HG03060 (cell line): Measurements from ENCODE around the gene RPSA.
"Not testable (repeated sequence)": the region's sequence is repeated elsewhere in the genome, so short reads cannot be mapped to it uniquely, and the experiment has no call there.

Experiments
- ATAC-seq: cut with Tn5 transposase; IDR thresholded peaks from one replicate; pipeline ENCODE4 v1.9.1; 2021; ENCODE audit warnings: low read depth, moderate number of reproducible peaks; ENCODE audit not compliant: unreplicated experiment

RPSA gene

GRCh38 chr3:39388153-39388552 is 18.4 kb upstream of the RPSA start:
- ATAC-seq, result no peak

- ATAC-seq, result peak; percentile 87
Measured at GRCh38 chr3:39388741-39389248, 17.7 kb upstream of the RPSA start.

- ATAC-seq, result no peak
Measured at GRCh38 chr3:39390181-39390580, 16.3 kb upstream of the RPSA start.

GRCh38 chr3:39396690-39397089 is 9.8 kb upstream of the RPSA start:
- ATAC-seq, result no peak

- no peak for ATAC-seq
Measured at GRCh38 chr3:39398700-39399099, 7.8 kb upstream of the RPSA start.

GRCh38 chr3:39401983-39402382 is 4.5 kb upstream of the RPSA start:
- ATAC-seq, result no peak

- no peak for ATAC-seq
Measured at GRCh38 chr3:39404943-39405686, 1.4 kb upstream of the RPSA start.

GRCh38 chr3:39405687-39406367 is 693 bp upstream of the RPSA start:
- no peak for ATAC-seq

- ATAC-seq, result no peak
Measured at GRCh38 chr3:39407259-39407629, 724 bp downstream of the RPSA start.

- no peak for ATAC-seq
Measured at GRCh38 chr3:39407773-39408492, 1.4 kb downstream of the RPSA start.

GRCh38 chr3:39408493-39409372 is 2.2 kb downstream of the RPSA start:
- ATAC-seq, result no peak

GRCh38 chr3:39409514-39410136 is 3.1 kb downstream of the RPSA start:
- ATAC-seq, result no peak

GRCh38 chr3:39410893-39411292 is 4.4 kb downstream of the RPSA start:
- no peak for ATAC-seq

- no peak for ATAC-seq
Measured at GRCh38 chr3:39412668-39413260, 6.2 kb downstream of the RPSA start.

- ATAC-seq, result no peak
Measured at GRCh38 chr3:39413691-39414420, 7.3 kb downstream of the RPSA start.

- no peak for ATAC-seq
Measured at GRCh38 chr3:39414421-39414907, 7.9 kb downstream of the RPSA start.

- ATAC-seq, result not testable (repeated sequence)
Measured at GRCh38 chr3:39415302-39415701, 8.8 kb downstream of the RPSA start.

GRCh38 chr3:39415983-39416382 is 9.5 kb downstream of the RPSA start:
- no peak for ATAC-seq

- not testable (repeated sequence) for ATAC-seq
Measured at GRCh38 chr3:39416998-39417397, 10.5 kb downstream of the RPSA start.
